Duodenal mucosa (tissue), 2 donors: ENCODE results near the gene EDAR.

Source experiments
- H3K27ac ChIP-seq: one replicate; pipeline ENCODE4 v1.7.0; 2013; ENCODE audit warnings: low read depth, low read length
- H3K27me3 ChIP-seq, 2 donors: one replicate each; pipeline ENCODE4 v1.7.0; 2013; ENCODE audit warnings: low read length in 2 of 2, control low read depth in 1 of 2; ENCODE audit not compliant: insufficient read depth in 2 of 2, control insufficient read depth in 1 of 2
- H3K36me3 ChIP-seq, 2 donors: one replicate each; pipeline ENCODE4 v1.7.0; 2013; ENCODE audit warnings: low read length in 2 of 2, control low read depth in 1 of 2; ENCODE audit not compliant: insufficient read depth in 2 of 2, control insufficient read depth in 1 of 2
- H3K4me1 ChIP-seq, 2 donors: one replicate each; pipeline ENCODE4 v1.7.0; 2013; ENCODE audit warnings: low read length in 2 of 2, control low read depth in 1 of 2; ENCODE audit not compliant: insufficient read depth in 2 of 2, control insufficient read depth in 1 of 2
- H3K4me3 ChIP-seq, 2 donors: one replicate each; pipeline ENCODE4 v1.7.0; 2013; ENCODE audit warnings: low read length in 2 of 2, low read depth in 1 of 2
- H3K9ac ChIP-seq, 2 donors: one replicate each; pipeline ENCODE4 v1.7.0; 2013; ENCODE audit warnings: low read length in 2 of 2, low read depth in 1 of 2
- H3K9me3 ChIP-seq, 2 donors: one replicate each; pipeline ENCODE4 v1.7.0; 2013; ENCODE audit warnings: low read length in 2 of 2, control low read depth in 1 of 2; ENCODE audit not compliant: control insufficient read depth in 1 of 2

EDAR gene

GRCh38 chr2:108969856-108970255 lies 19.2 kb downstream of the EDAR start:
- no peaks in the 10 kb centered on the region for H3K27me3 ChIP-seq
- no peak overlapping the region for H3K27ac ChIP-seq
- H3K9me3 ChIP-seq, result no peaks in the 10 kb centered on the region
- no peak overlapping the region for H3K4me3 ChIP-seq
- peaks cover 65 to 70% of the 10 kb centered on the region in 2 donors for H3K4me1 ChIP-seq
- no peak overlapping the region for H3K9ac ChIP-seq
- no peaks in the 10 kb centered on the region for H3K36me3 ChIP-seq

- no peaks in the 10 kb centered on the region for H3K27me3 ChIP-seq
- no peak overlapping the region for H3K9ac ChIP-seq
- no peak overlapping the region for H3K27ac ChIP-seq
- H3K4me1 ChIP-seq, result peaks cover 61 to 67% of the 10 kb centered on the region in 2 donors
- H3K9me3 ChIP-seq, result no peaks in the 10 kb centered on the region
- H3K36me3 ChIP-seq, result no peaks in the 10 kb centered on the region
- H3K4me3 ChIP-seq, result no peak overlapping the region
These were observed 20.4 kb downstream of the EDAR start for GRCh38 chr2:108968619-108969018.

GRCh38 chr2:108967757-108968156 lies 21.3 kb downstream of the EDAR start:
- peaks cover 56 to 63% of the 10 kb centered on the region in 2 donors for H3K4me1 ChIP-seq
- no peaks in the 10 kb centered on the region for H3K9me3 ChIP-seq
- H3K4me3 ChIP-seq, result no peak overlapping the region
- H3K9ac ChIP-seq, result no peak overlapping the region
- H3K27me3 ChIP-seq, result no peaks in the 10 kb centered on the region
- H3K27ac ChIP-seq, result no peak overlapping the region
- no peaks in the 10 kb centered on the region for H3K36me3 ChIP-seq

- Histone ChIP-seq H3K36me3 (no peaks in the 10 kb centered on the region), H3K4me1 (peaks cover 37 to 43% of the 10 kb centered on the region in 2 donors), H3K27me3 (no peaks in the 10 kb centered on the region), H3K9me3 (no peaks in the 10 kb centered on the region), H3K27ac (no peak overlapping the region), H3K9ac (no peak overlapping the region), H3K4me3 (no peak overlapping the region)
These were observed 23.3 kb downstream of the EDAR start for GRCh38 chr2:108965540-108966289.

- Histone ChIP-seq H3K9me3 (no peaks in the 10 kb centered on the region), H3K27me3 (no peaks in the 10 kb centered on the region), H3K9ac (no peak overlapping the region), H3K4me3 (no peak overlapping the region), H3K36me3 (no peaks in the 10 kb centered on the region), H3K4me1 (peaks cover 26 to 39% of the 10 kb centered on the region in 2 donors), H3K27ac (no peak overlapping the region)
These were observed 26.0 kb downstream of the EDAR start for GRCh38 chr2:108963057-108963456.

GRCh38 chr2:108961796-108962195 lies 27.2 kb downstream of the EDAR start:
- H3K27me3 ChIP-seq, result no peaks in the 10 kb centered on the region
- H3K36me3 ChIP-seq, result no peaks in the 10 kb centered on the region
- H3K9me3 ChIP-seq, result no peaks in the 10 kb centered on the region
- H3K27ac ChIP-seq, result no peak overlapping the region
- H3K4me3 ChIP-seq, result no peak overlapping the region
- peaks cover 34 to 48% of the 10 kb centered on the region in 2 donors for H3K4me1 ChIP-seq
- no peak overlapping the region for H3K9ac ChIP-seq

GRCh38 chr2:108960006-108960405 lies 29.0 kb downstream of the EDAR start:
- Histone ChIP-seq H3K9me3 (no peaks in the 10 kb centered on the region), H3K36me3 (no peaks in the 10 kb centered on the region), H3K4me3 (no peak overlapping the region), H3K9ac (no peak overlapping the region), H3K27ac (no peak overlapping the region), H3K4me1 (peaks cover 28 to 39% of the 10 kb centered on the region in 2 donors), H3K27me3 (no peaks in the 10 kb centered on the region)

GRCh38 chr2:108959401-108959800 lies 29.6 kb downstream of the EDAR start:
- Histone ChIP-seq H3K9me3 (no peaks in the 10 kb centered on the region), H3K9ac (no peak overlapping the region), H3K4me3 (no peak overlapping the region), H3K36me3 (no peaks in the 10 kb centered on the region), H3K27me3 (no peaks in the 10 kb centered on the region), H3K27ac (no peak overlapping the region), H3K4me1 (peaks cover 28 to 39% of the 10 kb centered on the region in 2 donors)

GRCh38 chr2:108958632-108959341 lies 30.2 kb downstream of the EDAR start:
- peak overlapping the region; percentile 51 for H3K27ac ChIP-seq
- H3K9ac ChIP-seq, result no peak overlapping the region
- peaks cover 28 to 39% of the 10 kb centered on the region in 2 donors for H3K4me1 ChIP-seq

GRCh38 chr2:108958002-108958401 lies 31.0 kb downstream of the EDAR start:
- Histone ChIP-seq H3K9ac (no peak overlapping the region), H3K4me1 (peaks cover 28 to 39% of the 10 kb centered on the region in 2 donors), H3K27ac (no peak overlapping the region), H3K36me3 (no peaks in the 10 kb centered on the region), H3K27me3 (no peaks in the 10 kb centered on the region), H3K4me3 (no peak overlapping the region), H3K9me3 (no peaks in the 10 kb centered on the region)

More at GRCh38 chr2:108958632-108959341, 30.2 kb downstream of the EDAR start:
- peak overlapping the region in 1 of 2 donors; percentile 4 for H3K4me3 ChIP-seq
- no peaks in the 10 kb centered on the region for H3K9me3 ChIP-seq
- H3K36me3 ChIP-seq, result no peaks in the 10 kb centered on the region
- H3K27me3 ChIP-seq, result no peaks in the 10 kb centered on the region
